ENCODE results near the gene MCUB. TPM values are rescaled to one million over a fixed set of nuclear protein-coding genes. Genes with fewer than 3 reads are reported as not detected.

MCUB gene
- total and polyA plus RNA-seq, 9 of the 15 experiments (the other 6 are each of a cell fraction or from before 2014, with no cell fraction given) = 1.4 to 21.5 (median 5.4) TPM

GRCh38 chr4:109592367-109592766, 32.3 kb downstream of the MCUB start:
- H3K9ac ChIP-seq (ENCODE audit: insufficient read depth in 1 of 2, low read depth in 2 of 2, low read length in 2 of 2) = no peak overlapping the region
- no peaks in the 10 kb centered on the region for H3K9me1 ChIP-seq (ENCODE audit: control insufficient read depth, insufficient read depth, low read length)
- no TSS peak for BruUV-seq (replicated peaks)
- intact Hi-C loops (cut with micrococcal nuclease) = no loop called here
- in situ Hi-C loops (cut with MboI) = no loop called here
- H3K4me3 ChIP-seq = no peak overlapping the region
- no peaks in the 10 kb centered on the region for H3K36me3 ChIP-seq (ENCODE audit: control insufficient read depth, insufficient read depth, low read length)
- H3K4me1 ChIP-seq (replicated peaks in 1 of 2; ENCODE audit: control insufficient read depth in 2 of 2, insufficient read depth in 2 of 2, low read length in 2 of 2) = no peaks in the 10 kb centered on the region; a peak in 1 of 5 replicates
- no peak overlapping the region for H3K4me2 ChIP-seq (ENCODE audit: insufficient read depth, low read length)
- H4K20me1 ChIP-seq (replicated peaks; ENCODE audit: control insufficient read depth, insufficient read depth, low read length) = no peaks in the 10 kb centered on the region
- ChIA-PET CTCF (ENCODE audit: low intra/inter-chr PET ratio) (no interaction called here), POLR2A (no interaction called here)
- 10% methylated on average over 1 of the region's 1 CpG for WGBS (ENCODE audit: insufficient coverage, low coverage, missing lambda C conversion rate)
- H3K27ac ChIP-seq (ENCODE audit: extremely low read depth, low read depth, low read length) = no peak overlapping the region
- ATAC-seq (no peak), DNase-seq (ENCODE audit: extremely low read depth in 1 of 4, low spot score in 3 of 4) (no peak), FAIRE-seq (no peak)
- no peaks in the 10 kb centered on the region for H3K27me3 ChIP-seq (ENCODE audit: control insufficient read depth in 2 of 2, insufficient read depth in 2 of 2, low read length in 2 of 2)
- no peaks in the 10 kb centered on the region for H3K9me3 ChIP-seq (replicated peaks; ENCODE audit: control insufficient read depth, insufficient read depth, low read depth, low read length)
- H2AFZ ChIP-seq (ENCODE audit: low read depth, low read length) = no peak overlapping the region
- H3K79me2 ChIP-seq (ENCODE audit: control insufficient read depth, insufficient read depth, low read length) = no peaks in the 10 kb centered on the region
- TF ChIP-seq, protein P1, sequence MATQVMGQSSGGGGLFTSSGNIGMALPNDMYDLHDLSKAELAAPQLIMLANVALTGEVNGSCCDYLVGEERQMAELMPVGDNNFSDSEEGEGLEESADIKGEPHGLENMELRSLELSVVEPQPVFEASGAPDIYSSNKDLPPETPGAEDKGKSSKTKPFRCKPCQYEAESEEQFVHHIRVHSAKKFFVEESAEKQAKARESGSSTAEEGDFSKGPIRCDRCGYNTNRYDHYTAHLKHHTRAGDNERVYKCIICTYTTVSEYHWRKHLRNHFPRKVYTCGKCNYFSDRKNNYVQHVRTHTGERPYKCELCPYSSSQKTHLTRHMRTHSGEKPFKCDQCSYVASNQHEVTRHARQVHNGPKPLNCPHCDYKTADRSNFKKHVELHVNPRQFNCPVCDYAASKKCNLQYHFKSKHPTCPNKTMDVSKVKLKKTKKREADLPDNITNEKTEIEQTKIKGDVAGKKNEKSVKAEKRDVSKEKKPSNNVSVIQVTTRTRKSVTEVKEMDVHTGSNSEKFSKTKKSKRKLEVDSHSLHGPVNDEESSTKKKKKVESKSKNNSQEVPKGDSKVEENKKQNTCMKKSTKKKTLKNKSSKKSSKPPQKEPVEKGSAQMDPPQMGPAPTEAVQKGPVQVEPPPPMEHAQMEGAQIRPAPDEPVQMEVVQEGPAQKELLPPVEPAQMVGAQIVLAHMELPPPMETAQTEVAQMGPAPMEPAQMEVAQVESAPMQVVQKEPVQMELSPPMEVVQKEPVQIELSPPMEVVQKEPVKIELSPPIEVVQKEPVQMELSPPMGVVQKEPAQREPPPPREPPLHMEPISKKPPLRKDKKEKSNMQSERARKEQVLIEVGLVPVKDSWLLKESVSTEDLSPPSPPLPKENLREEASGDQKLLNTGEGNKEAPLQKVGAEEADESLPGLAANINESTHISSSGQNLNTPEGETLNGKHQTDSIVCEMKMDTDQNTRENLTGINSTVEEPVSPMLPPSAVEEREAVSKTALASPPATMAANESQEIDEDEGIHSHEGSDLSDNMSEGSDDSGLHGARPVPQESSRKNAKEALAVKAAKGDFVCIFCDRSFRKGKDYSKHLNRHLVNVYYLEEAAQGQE (IDR thresholded peaks at IDR 0.05; ENCODE audit: borderline replicate concordance) = no peak
- TF ChIP-seq, protein P1 (CRISPR knock-in tag; IDR thresholded peaks at IDR 0.05; ENCODE audit: low read depth) = no peak
- no peak for TF ChIP-seq ZNF197 (CRISPR knock-in tag; IDR thresholded peaks at IDR 0.05; ENCODE audit: low read depth)
- TF ChIP-seq, protein P2, sequence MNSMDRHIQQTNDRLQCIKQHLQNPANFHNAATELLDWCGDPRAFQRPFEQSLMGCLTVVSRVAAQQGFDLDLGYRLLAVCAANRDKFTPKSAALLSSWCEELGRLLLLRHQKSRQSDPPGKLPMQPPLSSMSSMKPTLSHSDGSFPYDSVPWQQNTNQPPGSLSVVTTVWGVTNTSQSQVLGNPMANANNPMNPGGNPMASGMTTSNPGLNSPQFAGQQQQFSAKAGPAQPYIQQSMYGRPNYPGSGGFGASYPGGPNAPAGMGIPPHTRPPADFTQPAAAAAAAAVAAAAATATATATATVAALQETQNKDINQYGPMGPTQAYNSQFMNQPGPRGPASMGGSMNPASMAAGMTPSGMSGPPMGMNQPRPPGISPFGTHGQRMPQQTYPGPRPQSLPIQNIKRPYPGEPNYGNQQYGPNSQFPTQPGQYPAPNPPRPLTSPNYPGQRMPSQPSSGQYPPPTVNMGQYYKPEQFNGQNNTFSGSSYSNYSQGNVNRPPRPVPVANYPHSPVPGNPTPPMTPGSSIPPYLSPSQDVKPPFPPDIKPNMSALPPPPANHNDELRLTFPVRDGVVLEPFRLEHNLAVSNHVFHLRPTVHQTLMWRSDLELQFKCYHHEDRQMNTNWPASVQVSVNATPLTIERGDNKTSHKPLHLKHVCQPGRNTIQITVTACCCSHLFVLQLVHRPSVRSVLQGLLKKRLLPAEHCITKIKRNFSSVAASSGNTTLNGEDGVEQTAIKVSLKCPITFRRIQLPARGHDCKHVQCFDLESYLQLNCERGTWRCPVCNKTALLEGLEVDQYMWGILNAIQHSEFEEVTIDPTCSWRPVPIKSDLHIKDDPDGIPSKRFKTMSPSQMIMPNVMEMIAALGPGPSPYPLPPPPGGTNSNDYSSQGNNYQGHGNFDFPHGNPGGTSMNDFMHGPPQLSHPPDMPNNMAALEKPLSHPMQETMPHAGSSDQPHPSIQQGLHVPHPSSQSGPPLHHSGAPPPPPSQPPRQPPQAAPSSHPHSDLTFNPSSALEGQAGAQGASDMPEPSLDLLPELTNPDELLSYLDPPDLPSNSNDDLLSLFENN (IDR thresholded peaks at IDR 0.05; ENCODE audit: low read depth in 2 of 2, low read length in 2 of 2) = no peak
- TF ChIP-seq ZNF253 (CRISPR knock-in tag; conservative IDR thresholded peaks at IDR 0.05) = no peak
- no peak for TF ChIP-seq ZFX (CRISPR knock-in tag; IDR thresholded peaks at IDR 0.05)
- no peak for TF ChIP-seq GTF2A2 (tag; IDR thresholded peaks at IDR 0.05)
- no peak for TF ChIP-seq STAG1 (CRISPR knock-in tag; IDR thresholded peaks at IDR 0.05; ENCODE audit: borderline replicate concordance)
- TF ChIP-seq ZNF184 (CRISPR knock-in tag; IDR thresholded peaks at IDR 0.05) = no peak
- TF ChIP-seq ZNF75A (CRISPR knock-in tag; IDR thresholded peaks at IDR 0.05) = no peak
- TF ChIP-seq NEUROD1 (IDR thresholded peaks at IDR 0.05; ENCODE audit: borderline replicate concordance, low read depth, low read length, partially characterized antibody) = no peak
- TF ChIP-seq ZBED1 (IDR thresholded peaks at IDR 0.05) = no peak
